Loucy (cell line): ENCODE measurements around the gene PTPMT1.

ENCODE experiments used
- H2AFZ ChIP-seq: fragments of 200-600 bp; sonication (generic); 2 replicates; pipeline ENCODE4 v1.6.0; 2016; ENCODE audit warnings: antibody characterized with exemption, mild to moderate bottlenecking, low read length, moderate library complexity
- H3F3A ChIP-seq: fragments of 200-600 bp; 2 replicates; pipeline ENCODE4 v1.6.0; 2016; ENCODE audit warnings: antibody characterized with exemption, low read depth, mild to moderate bottlenecking
- H3K27me3 ChIP-seq: fragments of 200-600 bp; sonication (generic); 2 replicates; pipeline ENCODE4 v1.6.1; 2014; ENCODE audit warnings: low read length, mild to moderate bottlenecking; ENCODE audit not compliant: insufficient read depth, poor library complexity, severe bottlenecking
- H3K36me3 ChIP-seq: fragments of 200-600 bp; sonication (generic); 2 replicates; pipeline ENCODE4 v1.6.1; 2016; ENCODE audit warnings: low read length; ENCODE audit not compliant: insufficient read depth
- H3K4me1 ChIP-seq: fragments of 200-600 bp; sonication (generic); 2 replicates; pipeline ENCODE4 v1.5.1; 2014; ENCODE audit warnings: low read length, mild to moderate bottlenecking; ENCODE audit not compliant: insufficient read depth, poor library complexity, severe bottlenecking
- H3K4me2 ChIP-seq: fragments of 200-600 bp; sonication (generic); 2 replicates; pipeline ENCODE4 v1.6.0; 2014; ENCODE audit warnings: antibody characterized with exemption, low read length, low read depth, mild to moderate bottlenecking; ENCODE audit not compliant: poor library complexity, severe bottlenecking
- H3K4me3 ChIP-seq: fragments of 200-600 bp; sonication (generic); 2 replicates; pipeline ENCODE4 v1.5.1; 2014; ENCODE audit warnings: low read length, mild to moderate bottlenecking, mixed read lengths; ENCODE audit not compliant: poor library complexity, severe bottlenecking
- H3K79me2 ChIP-seq: fragments of 200-600 bp; sonication (generic); 2 replicates; pipeline ENCODE4 v1.6.1; 2014; ENCODE audit warnings: low read length; ENCODE audit not compliant: insufficient read depth
- H3K9ac ChIP-seq: fragments of 200-600 bp; sonication (generic); 2 replicates; pipeline ENCODE4 v1.6.0; 2014; ENCODE audit warnings: mild to moderate bottlenecking, low read depth, low read length, moderate library complexity; ENCODE audit not compliant: poor library complexity, severe bottlenecking
- H3K9me2 ChIP-seq: fragments of 200-600 bp; sonication (generic); replicated peaks from 2 replicates; pipeline ENCODE4 v1.6.1; 2016; ENCODE audit warnings: low read depth, low read length, mixed read lengths
- H3K9me3 ChIP-seq: fragments of 200-600 bp; sonication (generic); 2 replicates; pipeline ENCODE4 v1.6.1; 2014; ENCODE audit warnings: mild to moderate bottlenecking, antibody characterized with exemption, low read length, low read depth; ENCODE audit not compliant: insufficient read depth
- H4K20me1 ChIP-seq: fragments of 200-600 bp; sonication (generic); 2 replicates; pipeline ENCODE4 v1.6.0; 2014; ENCODE audit warnings: antibody characterized with exemption, low read length, mild to moderate bottlenecking; ENCODE audit not compliant: insufficient read depth, poor library complexity, severe bottlenecking
- EZH2phosphoT487 ChIP-seq: fragments of 200-600 bp; IDR thresholded peaks from 2 replicates; pipeline ENCODE4 v1.6.1; 2018; ENCODE audit warnings: antibody characterized with exemption, mild to moderate bottlenecking, moderate library complexity, borderline replicate concordance
- TF ChIP-seq, protein P1 (sequence below): fragments of 200-600 bp; sonication (generic); conservative IDR thresholded peaks from 2 replicates; pipeline ENCODE4 v1.5.1; 2014; ENCODE audit warnings: mild to moderate bottlenecking, antibody characterized with exemption, low read length

PTPMT1 gene

DNA sequence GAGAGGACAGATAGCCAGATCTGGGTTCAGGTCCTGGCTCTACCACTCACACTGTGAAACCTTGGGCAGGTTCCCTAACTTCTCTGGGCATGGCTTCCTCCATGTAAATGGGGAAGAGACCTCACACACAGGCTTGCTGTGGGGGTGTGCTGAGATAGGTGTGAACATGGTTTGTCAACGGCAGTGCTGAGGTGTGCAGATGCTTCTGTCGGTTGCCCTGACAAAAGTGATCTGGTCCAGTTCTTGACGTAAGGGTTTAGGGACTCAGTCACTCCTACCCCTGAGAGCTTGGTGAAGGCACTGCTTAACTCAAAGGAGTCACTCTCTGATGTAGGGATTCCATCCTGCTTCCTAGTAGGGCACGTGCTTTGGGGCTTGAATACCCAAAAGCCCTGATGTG lies 26.9 kb downstream of the PTPMT1 start:
- H3K4me2 ChIP-seq, result peak overlapping the region; percentile 82
- peaks cover 75% of the 10 kb centered on the region for H3K4me1 ChIP-seq
- H3K36me3 ChIP-seq, result no peaks in the 10 kb centered on the region; the same call in 1 of the 2 replicates
- H3K79me2 ChIP-seq, result peaks cover 57% of the 10 kb centered on the region
- no peaks in the 10 kb centered on the region for H4K20me1 ChIP-seq
- TF ChIP-seq, protein P1, sequence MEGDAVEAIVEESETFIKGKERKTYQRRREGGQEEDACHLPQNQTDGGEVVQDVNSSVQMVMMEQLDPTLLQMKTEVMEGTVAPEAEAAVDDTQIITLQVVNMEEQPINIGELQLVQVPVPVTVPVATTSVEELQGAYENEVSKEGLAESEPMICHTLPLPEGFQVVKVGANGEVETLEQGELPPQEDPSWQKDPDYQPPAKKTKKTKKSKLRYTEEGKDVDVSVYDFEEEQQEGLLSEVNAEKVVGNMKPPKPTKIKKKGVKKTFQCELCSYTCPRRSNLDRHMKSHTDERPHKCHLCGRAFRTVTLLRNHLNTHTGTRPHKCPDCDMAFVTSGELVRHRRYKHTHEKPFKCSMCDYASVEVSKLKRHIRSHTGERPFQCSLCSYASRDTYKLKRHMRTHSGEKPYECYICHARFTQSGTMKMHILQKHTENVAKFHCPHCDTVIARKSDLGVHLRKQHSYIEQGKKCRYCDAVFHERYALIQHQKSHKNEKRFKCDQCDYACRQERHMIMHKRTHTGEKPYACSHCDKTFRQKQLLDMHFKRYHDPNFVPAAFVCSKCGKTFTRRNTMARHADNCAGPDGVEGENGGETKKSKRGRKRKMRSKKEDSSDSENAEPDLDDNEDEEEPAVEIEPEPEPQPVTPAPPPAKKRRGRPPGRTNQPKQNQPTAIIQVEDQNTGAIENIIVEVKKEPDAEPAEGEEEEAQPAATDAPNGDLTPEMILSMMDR, result no peak
- TF ChIP-seq EZH2phosphoT487, result no peak
- H3K4me3 ChIP-seq, result peak overlapping the region; percentile 83
- no peaks in the 10 kb centered on the region for H3K27me3 ChIP-seq
- peak overlapping the region; percentile 88 for H3K9ac ChIP-seq
- H3F3A ChIP-seq, result peaks cover 15% of the 10 kb centered on the region; the same call in 1 of the 2 replicates
- no peak overlapping the region for H2AFZ ChIP-seq
- H3K9me3 ChIP-seq, result no peaks in the 10 kb centered on the region
- H3K9me2 ChIP-seq, result no peaks in the 10 kb centered on the region

DNA sequence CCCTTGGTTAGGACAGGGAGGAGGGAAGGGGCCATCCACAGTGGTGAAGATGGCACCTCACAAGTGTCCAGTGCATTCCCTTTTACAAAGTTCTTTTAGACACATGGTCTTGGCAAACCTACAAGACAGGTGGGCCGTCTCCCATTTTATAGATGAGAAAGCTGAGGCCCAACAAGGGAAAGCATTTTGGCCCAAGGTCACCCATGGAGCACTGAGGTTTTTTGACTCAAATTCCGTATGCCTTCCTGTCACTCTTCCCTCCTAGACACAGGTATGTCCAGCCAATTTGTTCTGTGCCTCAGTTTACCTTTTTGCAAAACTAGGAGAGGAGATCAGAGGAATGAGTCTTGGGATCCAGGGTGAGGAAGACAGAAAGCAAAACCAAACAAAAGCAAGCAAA lies 27.6 kb downstream of the PTPMT1 start:
- peak overlapping the region; percentile 82 for H3K4me2 ChIP-seq
- peaks cover 50% of the 10 kb centered on the region for H3K79me2 ChIP-seq
- peaks cover 15% of the 10 kb centered on the region; the same call in 1 of the 2 replicates for H3F3A ChIP-seq
- H3K4me1 ChIP-seq, result peaks cover 73% of the 10 kb centered on the region
- no peaks in the 10 kb centered on the region for H3K27me3 ChIP-seq
- no peaks in the 10 kb centered on the region for H3K9me3 ChIP-seq
- H3K4me3 ChIP-seq, result peak overlapping the region; percentile 83
- H3K36me3 ChIP-seq, result no peaks in the 10 kb centered on the region; the same call in 1 of the 2 replicates
- H2AFZ ChIP-seq, result no peak overlapping the region
- peak overlapping the region; percentile 88 for H3K9ac ChIP-seq
- H4K20me1 ChIP-seq, result no peaks in the 10 kb centered on the region
- no peaks in the 10 kb centered on the region for H3K9me2 ChIP-seq
- TF ChIP-seq, protein P1, result no peak

DNA sequence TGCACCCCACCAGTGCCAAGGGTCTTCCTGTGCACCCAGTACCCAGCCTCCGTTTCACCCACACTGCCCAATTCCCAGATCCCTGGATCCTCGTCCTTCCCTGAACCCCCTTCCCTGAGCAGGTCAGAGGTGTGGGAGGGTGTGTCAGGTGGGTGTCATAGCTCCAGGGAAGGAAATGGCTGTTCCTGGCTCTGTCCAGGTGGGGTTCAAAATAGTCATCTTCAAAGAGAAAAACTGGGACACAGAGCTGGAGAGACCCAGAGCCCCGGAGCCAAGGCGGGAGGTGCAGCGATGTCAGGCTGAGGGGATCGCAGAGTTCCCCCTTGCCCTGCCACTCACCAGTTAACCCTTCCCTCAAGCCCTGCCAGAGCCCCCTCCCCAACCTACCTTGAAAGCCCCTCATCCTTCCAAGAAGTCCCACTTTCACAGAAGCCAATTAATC lies 28.1 kb downstream of the PTPMT1 start:
- H3K4me3 ChIP-seq, result peak overlapping the region; percentile 83

More for the DNA sequence above, 28.1 kb downstream of the PTPMT1 start:
- Histone ChIP-seq H3K27me3 (no peaks in the 10 kb centered on the region), H3K4me1 (peaks cover 67% of the 10 kb centered on the region), H3K36me3 (no peaks in the 10 kb centered on the region; the same call in 1 of the 2 replicates), H3K9me2 (no peaks in the 10 kb centered on the region), H3F3A (peaks cover 15% of the 10 kb centered on the region; the same call in 1 of the 2 replicates), H3K79me2 (peaks cover 45% of the 10 kb centered on the region), H4K20me1 (no peaks in the 10 kb centered on the region), H2AFZ (no peak overlapping the region), H3K9me3 (no peaks in the 10 kb centered on the region), H3K9ac (peak overlapping the region; percentile 88), H3K4me2 (peak overlapping the region; percentile 82)
- TF ChIP-seq, protein P1, result no peak
- TF ChIP-seq EZH2phosphoT487, result no peak
